SKM-1 treated with dmso at 0.1 percent for 144 hours (cell line): Measurements from ENCODE around the gene ARPC4.
"Not testable (repeated sequence)": the region's sequence is repeated elsewhere in the genome, so short reads cannot be mapped to it uniquely, and the experiment has no call there.

Experiments used
- DNase-seq: peaks from one replicate; lab custom pipeline; 2025; ENCODE audit not compliant: unreplicated experiment; lab: John Stamatoyannopoulos, UW

Gene ARPC4

GRCh38 chr3:9769426-9770275, 23.2 kb upstream of the ARPC4 start, which contains the start of gene CAMK1:
Gene CAMK1, minus strand, starts transcription at chr3:9769947. Its CDS starts 2,198 bp downstream, at chr3:9767749.
- no peak for DNase-seq

GRCh38 chr3:9770276-9770812, 22.5 kb upstream of the ARPC4 start:
- no peak for DNase-seq

GRCh38 chr3:9771007-9771406, 21.9 kb upstream of the ARPC4 start:
- DNase-seq = not testable (repeated sequence)

GRCh38 chr3:9776896-9777693, 15.8 kb upstream of the ARPC4 start:
- no peak for DNase-seq

GRCh38 chr3:9777694-9778021, 15.2 kb upstream of the ARPC4 start:
- DNase-seq = no peak

GRCh38 chr3:9778143-9779074, 14.5 kb upstream of the ARPC4 start:
- peak; percentile 21 for DNase-seq

- DNase-seq = no peak
Observed at GRCh38 chr3:9779075-9779593, 13.7 kb upstream of the ARPC4 start.

GRCh38 chr3:9779721-9780457, 13.0 kb upstream of the ARPC4 start:
- peak; percentile 99 for DNase-seq

- no peak for DNase-seq
Observed at GRCh38 chr3:9780458-9780812, 12.4 kb upstream of the ARPC4 start.

GRCh38 chr3:9780910-9781309, 12.0 kb upstream of the ARPC4 start:
- DNase-seq = no peak

- DNase-seq = peak; percentile 18
Observed at GRCh38 chr3:9781551-9781950, 11.3 kb upstream of the ARPC4 start.

GRCh38 chr3:9781978-9782603, 10.8 kb upstream of the ARPC4 start:
- no peak for DNase-seq

GRCh38 chr3:9782770-9783169, 10.1 kb upstream of the ARPC4 start:
- DNase-seq = no peak

- DNase-seq = no peak
Observed at GRCh38 chr3:9783954-9784353, 8.9 kb upstream of the ARPC4 start.

- no peak for DNase-seq
Observed at GRCh38 chr3:9784965-9785364, 7.9 kb upstream of the ARPC4 start.

- DNase-seq = no peak
Observed at GRCh38 chr3:9785602-9786001, 7.3 kb upstream of the ARPC4 start.

- no peak for DNase-seq
Observed at GRCh38 chr3:9786209-9786739, 6.6 kb upstream of the ARPC4 start.

GRCh38 chr3:9786825-9787669, 5.8 kb upstream of the ARPC4 start:
- no peak for DNase-seq
